AG09319 (cell line): ENCODE data around the gene EFL1.

ENCODE experiments used
- DNase-seq: peaks from one replicate; pipeline ENCODE4 v3.0.0-alpha.2; 2010; ENCODE audit warnings: low read depth; ENCODE audit errors: extremely low read depth
- CTCF ChIP-seq: IDR thresholded peaks from 2 replicates; pipeline ENCODE4 v1.5.1; 2011; ENCODE audit warnings: low read depth, mild to moderate bottlenecking, inconsistent platforms, low read length, moderate library complexity

EFL1 gene

DNA sequence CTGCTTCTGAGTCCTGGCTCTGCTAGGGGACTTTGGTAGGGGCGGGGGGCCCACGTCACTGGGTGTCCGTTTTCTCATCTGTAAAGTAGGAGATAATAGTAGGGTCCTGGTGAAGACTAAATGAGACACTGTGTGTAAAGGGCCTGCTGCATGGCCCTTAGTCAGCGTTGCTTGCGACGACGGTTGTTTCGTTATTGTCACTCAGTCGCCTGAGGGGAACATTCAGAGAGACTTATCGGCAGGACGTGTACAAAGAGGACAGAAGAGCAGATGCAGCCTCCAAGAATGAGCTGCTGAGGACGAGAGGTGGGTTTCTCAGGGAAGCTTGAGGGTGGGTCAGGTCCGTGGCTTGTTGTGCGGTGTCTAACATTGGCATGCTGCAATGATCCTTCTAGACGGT, 163.9 kb downstream of the EFL1 start:
- no peak for TF ChIP-seq CTCF
- no peak for DNase-seq

DNA sequence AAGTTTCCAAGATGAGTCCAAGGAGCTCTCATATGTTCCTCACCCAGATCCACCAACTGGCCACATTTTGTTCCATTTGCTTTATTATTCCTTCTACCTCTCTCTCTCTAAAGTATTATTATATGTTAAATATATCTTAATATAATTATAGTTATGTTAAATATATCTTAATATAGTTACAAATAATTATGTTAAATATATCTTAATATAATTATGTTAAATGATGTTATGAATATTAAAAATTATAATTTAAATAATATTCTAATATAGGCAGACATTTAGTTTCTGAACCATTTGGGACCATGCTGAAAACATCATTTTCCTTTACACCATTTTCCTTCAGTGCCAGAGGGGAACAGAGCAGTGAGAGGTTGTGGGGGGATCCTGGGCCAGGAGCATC, 166.7 kb downstream of the EFL1 start:
- DNase-seq: no peak
- no peak for TF ChIP-seq CTCF

GRCh38 chr15:82093774-82094211, 168.7 kb downstream of the EFL1 start:
- DNase-seq: no peak
- TF ChIP-seq CTCF: no peak

DNA sequence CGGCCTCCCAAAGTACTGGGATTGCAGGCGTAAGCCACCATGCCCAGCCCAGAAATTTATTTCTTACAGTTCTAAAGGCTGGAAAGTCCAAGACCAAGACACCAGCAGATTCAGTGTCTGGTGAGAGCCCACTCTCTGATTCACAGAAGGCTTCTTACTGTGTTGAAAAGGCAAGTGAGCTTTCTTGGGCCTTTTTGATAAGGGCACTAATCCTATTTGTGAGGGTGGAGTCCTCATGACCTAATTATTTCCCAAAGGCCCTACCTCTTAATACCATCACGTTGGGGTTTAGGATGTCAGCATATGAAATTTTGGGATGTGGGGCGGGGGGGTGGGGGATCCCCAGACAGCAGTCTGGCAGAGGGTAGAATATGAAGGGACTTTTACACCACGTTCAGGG, 169.2 kb downstream of the EFL1 start:
- TF ChIP-seq CTCF: no peak
- no peak for DNase-seq

GRCh38 chr15:82091636-82092140, 170.8 kb downstream of the EFL1 start:
- no peak for DNase-seq
- no peak for TF ChIP-seq CTCF

GRCh38 chr15:82086243-82086995, 176.1 kb downstream of the EFL1 start:
- no peak for TF ChIP-seq CTCF
- DNase-seq: no peak

GRCh38 chr15:82081914-82082762, 180.4 kb downstream of the EFL1 start:
- TF ChIP-seq CTCF: peak; percentile 13
- peak; percentile 51 for DNase-seq
